Ectodermal cell (in vitro differentiated cells): Measurements from ENCODE around the gene DUSP2.
"Not testable (repeated sequence)": the region's sequence is repeated elsewhere in the genome, so short reads cannot be mapped to it uniquely, and the experiment has no call there.

ENCODE experiments used
- H3K27ac ChIP-seq: 2 replicates; pipeline ENCODE4 v1.7.0; 2013; ENCODE audit warnings: mild to moderate bottlenecking, low read depth, low read length; ENCODE audit not compliant: insufficient read depth, poor library complexity, severe bottlenecking
- H3K27me3 ChIP-seq: 2 replicates; pipeline ENCODE4 v1.7.0; 2013; ENCODE audit warnings: mild to moderate bottlenecking, low read length; ENCODE audit not compliant: insufficient read depth, control insufficient read depth, poor library complexity, severe bottlenecking
- H3K36me3 ChIP-seq: one replicate; pipeline ENCODE4 v1.7.0; 2013; ENCODE audit warnings: low read length; ENCODE audit not compliant: control insufficient read depth, insufficient read depth
- H3K4me1 ChIP-seq: one replicate; pipeline ENCODE4 v1.7.0; 2013; ENCODE audit warnings: low read length; ENCODE audit not compliant: control insufficient read depth, insufficient read depth
- H3K4me3 ChIP-seq: 2 replicates; pipeline ENCODE4 v1.7.0; 2013; ENCODE audit warnings: low read depth, low read length, control low read depth; ENCODE audit not compliant: insufficient read depth
- H3K9me3 ChIP-seq: 2 replicates; pipeline ENCODE4 v1.7.0; 2013; ENCODE audit warnings: mild to moderate bottlenecking, low read length, moderate library complexity; ENCODE audit not compliant: control insufficient read depth
- WGBS, 2 experiments: methylation state at CpG; one replicate each; pipeline ENCODE4 v1.1.7; 2013; ENCODE audit warnings: missing lambda C conversion rate in 2 of 2; 5-methylcytosine and 5-hydroxymethylcytosine counted together

DUSP2 gene

DNA sequence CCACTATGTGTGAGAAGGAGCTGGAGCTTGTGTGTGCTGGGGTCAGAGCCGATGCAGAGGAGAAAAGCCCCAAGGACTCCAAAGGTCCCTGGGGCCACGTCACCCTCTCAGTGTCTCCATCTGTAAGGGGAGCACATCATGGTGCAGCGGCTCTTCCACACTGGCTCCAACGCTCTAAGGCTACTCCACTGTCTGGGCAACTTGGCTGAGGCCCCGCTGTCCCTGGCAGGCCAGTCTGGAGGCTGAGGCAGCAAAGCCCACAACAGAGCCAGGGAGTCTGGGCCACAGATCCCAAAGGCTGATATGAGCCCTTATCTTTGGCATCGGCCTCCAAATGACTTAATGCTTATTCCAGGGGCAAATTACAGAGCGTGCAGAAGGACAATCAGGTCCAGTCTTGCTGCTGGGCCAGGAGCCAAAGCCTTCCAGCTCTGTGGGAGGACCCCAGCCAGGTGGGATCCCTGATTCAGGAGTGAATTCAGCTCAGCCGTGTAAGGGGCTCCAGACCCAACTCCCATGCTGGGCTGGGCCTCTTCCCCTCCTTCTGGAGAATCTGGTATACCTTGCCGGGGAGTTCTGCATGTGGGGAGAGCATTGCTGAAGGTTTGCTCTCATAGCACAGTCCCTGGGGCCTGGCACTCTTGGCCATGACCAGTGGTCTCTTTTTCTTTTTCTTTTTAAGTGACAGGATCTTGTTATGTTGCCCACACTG, 1.8 kb upstream of the DUSP2 start:
- H3K4me1 ChIP-seq: peaks cover 22% of the 10 kb centered on the region
- H3K27ac ChIP-seq: no peak overlapping the region
- H3K9me3 ChIP-seq: no peaks in the 10 kb centered on the region
- WGBS, 2 experiments: 94% methylated on average over 9 of the region's 9 CpGs
- no peak overlapping the region for H3K4me3 ChIP-seq
- H3K36me3 ChIP-seq: no peaks in the 10 kb centered on the region
- peaks cover 39% of the 10 kb centered on the region for H3K27me3 ChIP-seq

- H3K27me3 ChIP-seq: peaks cover 39% of the 10 kb centered on the region
- no peak overlapping the region for H3K4me3 ChIP-seq
- H3K36me3 ChIP-seq: no peaks in the 10 kb centered on the region
- no peaks in the 10 kb centered on the region for H3K9me3 ChIP-seq
- WGBS, 2 experiments: 84 to 87% methylated on average over 20 of the region's 20 CpGs
- H3K4me1 ChIP-seq: peaks cover 20% of the 10 kb centered on the region
- H3K27ac ChIP-seq: no peak overlapping the region
These were observed 1.1 kb upstream of the DUSP2 start for GRCh38 chr2:96146153-96146880.

DNA sequence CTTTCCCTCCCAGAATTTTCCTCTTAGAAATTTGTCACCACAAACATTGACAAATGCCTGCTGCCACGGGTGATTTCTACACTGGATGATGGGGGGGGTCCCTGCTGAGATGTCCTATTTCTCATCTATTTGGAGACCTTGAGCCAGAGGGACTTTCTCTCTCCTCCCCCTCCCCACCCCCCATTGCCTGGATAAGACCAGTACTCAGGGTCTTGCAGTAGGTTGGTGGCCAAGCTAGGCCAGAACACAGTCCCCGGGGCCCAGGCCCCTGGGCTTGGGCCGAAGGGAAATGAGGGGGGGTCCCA, 560 bp upstream of the DUSP2 start:
- Histone ChIP-seq H3K27ac (no peak overlapping the region), H3K4me3 (no peak overlapping the region), H3K27me3 (peaks cover 39% of the 10 kb centered on the region), H3K4me1 (peaks cover 20% of the 10 kb centered on the region), H3K9me3 (no peaks in the 10 kb centered on the region), H3K36me3 (no peaks in the 10 kb centered on the region)
- WGBS, 2 experiments: 66 to 77% methylated on average over 2 to 3 of the region's 3 CpGs

GRCh38 chr2:96144481-96145035, 682 bp downstream of the DUSP2 start:
- WGBS, 2 experiments: 12 to 13% methylated on average over 31 to 34 of the region's 35 CpGs
- H3K27ac ChIP-seq: no peak overlapping the region
- H3K27me3 ChIP-seq: peaks cover 39% of the 10 kb centered on the region
- H3K4me3 ChIP-seq: peak overlapping the region; percentile 30
- H3K36me3 ChIP-seq: no peaks in the 10 kb centered on the region
- peaks cover 20% of the 10 kb centered on the region for H3K4me1 ChIP-seq
- no peaks in the 10 kb centered on the region for H3K9me3 ChIP-seq

DNA sequence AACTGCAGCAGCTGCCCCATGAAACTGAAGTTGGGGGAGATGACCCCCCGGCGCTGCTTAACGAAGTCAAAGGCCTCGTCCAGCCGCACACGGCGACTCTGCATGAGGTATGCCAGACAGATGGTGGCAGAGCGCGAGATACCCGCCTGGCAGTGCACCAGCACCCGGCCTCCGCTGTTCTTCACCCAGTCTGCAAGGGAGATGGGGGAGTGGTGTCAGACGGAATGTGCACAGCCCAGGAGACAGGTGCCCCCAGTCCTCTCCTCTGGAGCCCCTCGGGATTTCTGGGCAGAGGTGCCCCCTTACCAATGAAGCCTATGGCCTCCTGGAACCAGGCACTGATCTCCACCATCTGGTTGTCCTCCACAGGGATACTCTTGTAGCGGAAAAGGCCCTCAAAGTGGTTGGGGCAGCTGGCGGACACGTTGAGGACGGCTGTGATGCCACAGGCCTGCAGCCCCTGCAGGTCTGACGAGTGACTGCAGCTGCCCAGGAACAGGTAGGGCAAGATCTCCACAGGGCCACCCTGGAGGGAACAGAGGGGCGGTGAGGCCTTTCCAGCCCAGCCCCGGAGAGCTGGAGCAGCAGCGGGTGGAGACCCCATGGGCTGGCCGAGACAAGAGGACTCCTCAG, 1.3 kb downstream of the DUSP2 start:
- Histone ChIP-seq H3K27ac (no peak overlapping the region), H3K4me1 (peaks cover 20% of the 10 kb centered on the region), H3K4me3 (no peak overlapping the region), H3K9me3 (no peaks in the 10 kb centered on the region), H3K36me3 (no peaks in the 10 kb centered on the region), H3K27me3 (peaks cover 39% of the 10 kb centered on the region)
- 79 to 80% methylated on average over 23 of the region's 23 CpGs for WGBS, 2 experiments

DNA sequence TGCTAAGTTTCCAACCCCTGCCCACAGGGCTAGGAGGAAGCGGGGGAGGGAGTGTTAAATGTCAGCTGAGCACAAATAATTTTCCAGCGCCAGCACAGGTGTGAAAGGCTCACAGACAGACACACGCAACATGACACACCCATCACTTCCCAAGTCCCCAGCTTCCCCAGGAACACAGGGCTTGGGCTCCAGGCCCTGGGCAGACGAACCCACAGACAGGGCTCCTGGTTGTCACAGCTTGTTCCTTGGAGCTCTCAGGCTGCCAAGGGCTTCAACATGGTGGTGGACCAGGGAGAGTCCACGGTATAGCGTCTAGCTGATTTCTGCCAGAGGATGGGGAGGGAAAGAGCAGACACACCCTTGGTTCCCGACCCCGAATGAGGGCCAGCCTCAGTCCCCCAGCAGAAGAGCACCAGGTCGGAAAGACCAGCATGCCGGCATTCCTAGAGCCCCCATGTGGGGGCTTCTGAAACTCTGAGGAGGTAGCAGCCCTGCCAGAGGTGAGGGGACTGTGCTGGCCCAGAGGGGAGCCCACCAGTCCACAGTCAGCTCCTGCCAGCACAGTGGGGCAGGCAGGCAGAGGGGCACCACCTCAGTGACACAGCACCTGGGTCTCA, 1.9 kb downstream of the DUSP2 start:
- whole genome bisulfite sequencing, 2 experiments: 90 to 93% methylated on average over 10 of the region's 10 CpGs
- H3K27ac ChIP-seq: no peak overlapping the region
- peaks cover 39% of the 10 kb centered on the region for H3K27me3 ChIP-seq
- no peak overlapping the region for H3K4me3 ChIP-seq
- H3K36me3 ChIP-seq: no peaks in the 10 kb centered on the region
- H3K4me1 ChIP-seq: peaks cover 18% of the 10 kb centered on the region
- H3K9me3 ChIP-seq: no peaks in the 10 kb centered on the region

DNA sequence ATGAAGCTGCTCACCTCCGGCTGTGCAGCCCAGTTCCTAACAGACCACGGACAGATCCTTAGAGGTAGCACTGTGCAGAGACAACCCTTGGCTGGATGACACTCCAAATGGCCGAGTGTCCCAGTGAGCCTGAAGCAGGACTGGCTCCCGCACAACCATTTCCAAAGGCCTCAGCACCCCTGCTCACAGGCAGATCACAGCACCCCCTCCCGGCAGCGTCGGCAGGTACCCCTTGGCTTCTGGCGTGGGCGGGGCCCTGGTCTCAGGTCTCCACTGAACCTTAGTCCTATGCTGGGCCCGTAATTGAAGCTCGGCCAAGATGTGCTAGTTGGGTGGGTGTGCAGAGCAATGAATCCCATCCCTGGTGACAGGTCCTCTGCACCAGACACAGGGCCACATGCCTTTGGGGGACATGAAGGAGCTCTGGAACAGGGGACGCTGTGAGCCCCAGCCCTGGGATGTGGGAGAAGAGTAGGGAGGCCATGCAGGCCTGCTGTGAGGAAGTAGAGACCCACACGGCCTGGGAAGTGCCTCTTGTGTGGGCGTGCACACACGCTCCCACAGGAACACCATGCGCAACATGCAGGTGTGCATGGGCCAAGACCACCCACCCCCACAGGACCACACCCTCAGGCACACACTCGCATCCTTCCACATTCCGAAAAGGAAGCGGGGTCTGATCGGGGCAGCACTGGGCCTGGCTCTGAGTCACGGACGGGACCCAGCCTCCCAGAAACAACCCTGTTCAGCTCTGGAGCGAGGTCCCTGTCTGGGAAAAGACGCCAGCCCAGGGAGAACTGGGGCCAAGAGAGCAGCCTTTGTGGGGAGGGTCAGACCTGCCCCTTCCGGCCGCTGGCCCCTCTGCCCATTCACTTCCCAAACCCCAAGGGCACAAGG, 2.8 kb downstream of the DUSP2 start:
- H3K27ac ChIP-seq: no peak overlapping the region
- H3K27me3 ChIP-seq: peaks cover 36% of the 10 kb centered on the region
- no peaks in the 10 kb centered on the region for H3K36me3 ChIP-seq
- no peak overlapping the region for H3K4me3 ChIP-seq
- peaks cover 9% of the 10 kb centered on the region for H3K4me1 ChIP-seq
- H3K9me3 ChIP-seq: no peaks in the 10 kb centered on the region
- 91% methylated on average over 26 of the region's 26 CpGs for WGBS, 2 experiments

GRCh38 chr2:96141624-96141967, 3.6 kb downstream of the DUSP2 start:
- not testable (repeated sequence) for H3K36me3 ChIP-seq, H3K27ac ChIP-seq, H3K4me1 ChIP-seq, H3K9me3 ChIP-seq, H3K4me3 ChIP-seq
- H3K27me3 ChIP-seq: peaks cover 30% of the 10 kb centered on the region
- WGBS, 2 experiments: 86 to 92% methylated on average over 5 of the region's 5 CpGs

DNA sequence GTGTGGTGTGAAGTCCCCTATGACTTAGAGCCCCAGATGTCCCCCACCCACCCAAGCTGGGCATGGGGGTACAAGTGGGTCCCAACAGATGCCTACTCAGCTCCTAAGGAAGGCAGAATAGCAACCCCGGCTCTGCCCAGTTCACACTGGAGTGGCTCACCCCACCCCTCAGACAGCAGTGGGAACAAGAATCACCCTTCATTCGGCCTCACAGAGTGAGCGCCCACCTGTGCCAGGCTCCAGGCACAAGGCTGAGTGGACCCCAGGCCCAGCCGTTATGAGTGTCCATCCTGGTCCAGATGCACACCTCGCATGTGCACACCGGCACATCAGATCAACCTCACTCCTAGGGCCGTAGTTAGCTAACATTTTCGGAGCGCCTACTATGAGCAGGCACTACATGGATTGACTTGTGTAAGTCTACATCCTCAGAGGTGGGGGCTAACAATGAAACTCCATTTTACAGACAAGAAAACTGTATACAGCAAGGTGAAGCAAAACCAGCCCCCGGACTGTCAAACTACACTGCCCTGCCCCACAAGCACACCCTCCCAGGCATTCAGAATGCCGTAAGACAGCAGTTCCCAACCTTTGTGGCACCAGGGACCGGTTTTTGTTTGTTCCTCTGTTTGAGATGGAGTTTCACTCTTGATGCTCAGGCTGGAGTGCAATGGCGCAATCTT, 4.2 kb downstream of the DUSP2 start:
- Histone ChIP-seq H3K36me3 (no peaks in the 10 kb centered on the region), H3K27me3 (peaks cover 25% of the 10 kb centered on the region), H3K4me1 (peaks cover 3% of the 10 kb centered on the region), H3K9me3 (no peaks in the 10 kb centered on the region), H3K27ac (no peak overlapping the region), H3K4me3 (no peak overlapping the region)
- 94% methylated on average over 13 of the region's 13 CpGs for WGBS, 2 experiments
